A673 (cell line): ENCODE data around the gene KIF19. TPM values are rescaled to one million over a fixed set of nuclear protein-coding genes. Genes with fewer than 3 reads are reported as not detected.

Experiments
- BruUV-seq: library from RNA; stranded (reverse); fragments of 400-500 nt; replicated peaks from 2 replicates; lab custom pipeline; 2021; lab: Mats Ljungman, UMichigan
- CTCF ChIA-PET: fragments of 300-600 bp; sonication (Branson Sonifier 250); formaldehyde crosslinking; loops from one replicate; lab custom pipeline; 2022; ENCODE audit warnings: antibody characterized with exemption; lab: Charles Lee
- POLR2A ChIA-PET: fragments of 300-600 bp; sonication (Branson Sonifier 250); formaldehyde crosslinking; loops from one replicate; lab custom pipeline; 2022; ENCODE audit warnings: antibody characterized with exemption; ENCODE audit not compliant: low non-redundant PET; lab: Charles Lee
- DNase-seq: peaks from one replicate; pipeline ENCODE4 v3.0.0-alpha.2; 2015; ENCODE audit warnings: low spot score
- H3K27ac ChIP-seq: fragments of 200-600 bp; sonication (generic); 2 replicates; pipeline ENCODE4 v1.5.1; 2016; ENCODE audit warnings: mixed run types, low read depth, mild to moderate bottlenecking, mixed read lengths, antibody characterized with exemption, low read length; ENCODE audit not compliant: poor library complexity, severe bottlenecking
- H3K27me3 ChIP-seq: fragments of 200-600 bp; sonication (generic); replicated peaks from 2 replicates; pipeline ENCODE4 v1.6.1; 2017; ENCODE audit warnings: mixed run types, low read depth, mild to moderate bottlenecking, mixed read lengths, antibody characterized with exemption, low read length; ENCODE audit not compliant: insufficient read depth, poor library complexity
- H3K36me3 ChIP-seq: fragments of 200-600 bp; sonication (generic); 2 replicates; pipeline ENCODE4 v1.6.1; 2016; ENCODE audit warnings: mixed run types, mild to moderate bottlenecking, mixed read lengths, antibody characterized with exemption, low read length; ENCODE audit not compliant: insufficient read depth, poor library complexity, severe bottlenecking
- H3K4me1 ChIP-seq: fragments of 200-600 bp; sonication (generic); 2 replicates; pipeline ENCODE4 v1.6.1; 2017; ENCODE audit warnings: mixed run types, mild to moderate bottlenecking, mixed read lengths, antibody characterized with exemption, low read length; ENCODE audit not compliant: insufficient read depth, poor library complexity, severe bottlenecking
- H3K4me3 ChIP-seq: fragments of 200-600 bp; sonication (generic); 2 replicates; pipeline ENCODE4 v1.5.1; 2016; ENCODE audit warnings: low read depth, mixed run types, mild to moderate bottlenecking, mixed read lengths, low read length; ENCODE audit not compliant: poor library complexity, severe bottlenecking
- H3K9me3 ChIP-seq: fragments of 200-600 bp; sonication (generic); 2 replicates; pipeline ENCODE4 v1.6.1; 2016; ENCODE audit warnings: mixed run types, low read depth, mild to moderate bottlenecking, mixed read lengths, antibody characterized with exemption, low read length; ENCODE audit not compliant: poor library complexity, severe bottlenecking
- CTCF ChIP-seq: fragments of 300-800, 200-600 bp; sonication (generic); conservative IDR thresholded peaks from 2 replicates; pipeline ENCODE4 v1.5.1; 2017; ENCODE audit warnings: low read depth, mild to moderate bottlenecking, antibody characterized with exemption, low read length, moderate library complexity, mixed read lengths
- EZH2 ChIP-seq: fragments of 200-600 bp; sonication (generic); IDR thresholded peaks from 2 replicates; pipeline ENCODE4 v1.6.1; 2017; ENCODE audit warnings: borderline replicate concordance, low read depth, mild to moderate bottlenecking, mixed read lengths, antibody characterized with exemption, low read length; ENCODE audit not compliant: poor library complexity, severe bottlenecking
- intact Hi-C: fragments of 100-400 bp; cut with micrococcal nuclease; formaldehyde crosslinking; loops from one replicate; pipeline ENCODE4 v1.10.0; 2022; ENCODE audit not compliant: unreplicated experiment
- total RNA-seq: library from RNA; stranded (reverse); gene quantifications from 2 replicates; pipeline ENCODE4 v1.2.3, GENCODE V29; 2021

The KIF19 gene
- total RNA-seq, 1 experiment from 2014 or later = not detected

GRCh38 chr17:74347646-74348045, 21.6 kb downstream of the KIF19 start:
- Histone ChIP-seq H3K4me3 (no peak overlapping the region), H3K36me3 (no peaks in the 10 kb centered on the region), H3K4me1 (no peaks in the 10 kb centered on the region), H3K27ac (no peak overlapping the region), H3K9me3 (no peaks in the 10 kb centered on the region), H3K27me3 (peaks cover 46% of the 10 kb centered on the region)
- POLR2A ChIA-PET = no interaction called here
- TF ChIP-seq CTCF (no peak), EZH2 (no peak)
- DNase-seq = no peak
- intact Hi-C loops = no loop called here
- CTCF ChIA-PET = no interaction called here
- no TSS peak for BruUV-seq

- TF ChIP-seq EZH2 (no peak), CTCF (no peak)
Observed at GRCh38 chr17:74349120-74349519, 23.1 kb downstream of the KIF19 start.

GRCh38 chr17:74350486-74350885, 24.5 kb downstream of the KIF19 start:
- Histone ChIP-seq H3K4me1 (no peaks in the 10 kb centered on the region), H3K9me3 (no peaks in the 10 kb centered on the region), H3K4me3 (no peak overlapping the region), H3K27me3 (peaks cover 62% of the 10 kb centered on the region), H3K27ac (no peak overlapping the region), H3K36me3 (no peaks in the 10 kb centered on the region)
- ChIA-PET POLR2A (no interaction called here), CTCF (no interaction called here)
- intact Hi-C loops = loop anchor here (5.0 to 10.0 kb wide), 2 partner anchors 46 to 138 kb away; partner anchors contain the start of gene TTYH2
- TF ChIP-seq EZH2 = no peak
- TF ChIP-seq CTCF = no peak
- no TSS peak for BruUV-seq
- no peak for DNase-seq

More at GRCh38 chr17:74349120-74349519, 23.1 kb downstream of the KIF19 start:
- BruUV-seq = no TSS peak
- POLR2A ChIA-PET = no interaction called here
- Histone ChIP-seq H3K36me3 (no peaks in the 10 kb centered on the region), H3K9me3 (no peaks in the 10 kb centered on the region), H3K4me1 (no peaks in the 10 kb centered on the region), H3K27ac (no peak overlapping the region), H3K27me3 (peaks cover 59% of the 10 kb centered on the region), H3K4me3 (no peak overlapping the region)
- intact Hi-C loops = no loop called here
- CTCF ChIA-PET = no interaction called here
- no peak for DNase-seq
